ENCODE data around the gene ATP2B2.

The ATP2B2 gene

DNA sequence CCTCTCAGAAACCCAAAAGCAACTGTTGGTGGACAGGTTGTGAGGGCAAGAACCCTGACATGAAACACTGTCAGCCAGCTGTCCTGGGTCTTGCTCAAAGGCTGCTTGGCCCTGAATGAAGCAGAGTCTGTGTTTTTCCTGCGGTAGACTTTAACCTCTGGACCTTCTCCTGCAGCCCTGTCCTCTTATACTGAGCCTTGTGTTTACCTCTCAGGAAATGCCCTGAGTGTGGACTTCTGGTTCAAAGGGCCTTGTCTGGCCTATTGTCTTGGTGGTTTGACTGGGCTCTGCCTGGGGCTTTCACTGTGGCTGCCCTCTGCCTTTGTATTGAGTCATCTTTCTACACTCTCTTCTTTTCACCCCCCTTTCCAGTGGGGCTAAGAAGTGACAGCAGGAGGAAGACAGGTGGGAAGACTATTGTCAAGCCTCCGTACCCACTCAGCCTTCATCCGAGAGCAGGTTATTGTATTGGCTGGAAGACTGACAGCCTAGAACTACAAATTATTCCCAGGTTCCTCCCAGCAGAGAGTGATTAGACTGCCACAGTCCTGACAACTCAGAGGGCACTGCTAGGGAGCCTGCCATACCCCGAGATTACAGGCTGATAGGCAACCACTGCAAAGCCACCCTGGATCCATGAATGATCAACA lies 187.9 kb downstream of the ATP2B2 start:
- WGBS, 2 experiments = 93 to 94% methylated on average over 4 of the region's 4 CpGs
- Histone ChIP-seq H3K27ac (ENCODE audit: insufficient read depth, low read depth, low read length, poor library complexity, severe bottlenecking) (no peak overlapping the region), H3K4me3 (ENCODE audit: insufficient read depth, low read depth, low read length) (no peak overlapping the region), H3K9me3 (ENCODE audit: control insufficient read depth, low read length) (no peaks in the 10 kb centered on the region), H3K27me3 (ENCODE audit: control insufficient read depth, insufficient read depth, low read length, poor library complexity, severe bottlenecking) (no peaks in the 10 kb centered on the region), H3K36me3 (ENCODE audit: control insufficient read depth, insufficient read depth, low read length) (peaks cover 34% of the 10 kb centered on the region), H3K4me1 (ENCODE audit: control insufficient read depth, insufficient read depth, low read length) (no peaks in the 10 kb centered on the region)

DNA sequence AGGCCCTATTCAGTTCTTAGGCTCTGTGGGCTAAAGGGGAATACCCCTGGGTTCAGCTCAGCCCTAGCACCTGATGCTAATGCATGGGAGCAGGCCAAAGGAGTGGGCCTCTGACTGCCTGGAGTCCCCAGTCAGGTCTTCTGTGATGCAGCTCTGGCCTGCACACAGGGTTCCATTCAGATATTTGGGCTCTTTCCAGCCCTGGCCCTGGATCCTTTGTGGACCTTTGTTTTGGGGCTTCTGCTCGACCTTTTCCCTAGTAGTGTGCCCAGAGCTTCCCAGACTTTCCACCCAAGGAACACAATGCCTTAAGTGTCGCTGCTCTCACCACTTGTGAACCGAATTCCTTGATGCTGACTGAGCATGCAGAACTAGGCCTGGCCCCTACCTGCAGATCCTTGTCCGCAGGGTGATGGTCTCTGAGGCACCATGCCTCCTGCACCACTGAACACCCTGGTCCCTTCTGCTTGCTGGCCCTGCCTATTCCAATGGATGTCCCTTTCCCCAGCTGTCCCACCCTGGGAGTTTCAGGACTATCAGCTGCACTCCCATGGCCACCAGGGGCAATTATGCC lies 189.5 kb downstream of the ATP2B2 start:
- H3K36me3 ChIP-seq (ENCODE audit: control insufficient read depth, insufficient read depth, low read length) = peaks cover 37% of the 10 kb centered on the region
- 94% methylated on average over 4 of the region's 4 CpGs for WGBS, 2 experiments

DNA sequence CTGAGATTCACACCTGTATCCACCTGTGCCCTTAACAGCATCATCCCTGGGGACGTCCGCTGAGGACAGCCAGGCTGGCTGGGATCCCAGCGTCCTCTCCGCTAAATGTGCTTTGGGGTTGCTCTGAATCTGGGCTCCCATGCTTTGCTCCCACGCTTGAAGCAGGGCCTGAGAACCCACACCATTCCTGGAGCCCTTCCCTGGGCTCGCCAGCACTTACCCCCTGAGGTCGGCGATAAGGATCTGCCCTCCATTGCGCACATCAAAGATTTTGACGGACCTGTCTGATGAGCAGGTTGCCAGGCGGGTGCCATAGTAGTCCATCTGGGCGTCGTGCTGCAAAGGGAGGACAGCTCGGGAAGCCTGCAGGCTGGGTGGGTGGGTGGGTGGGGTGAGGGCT lies 190.3 kb downstream of the ATP2B2 start:
- Histone ChIP-seq H3K9me3 (ENCODE audit: control insufficient read depth, low read length) (no peaks in the 10 kb centered on the region), H3K27me3 (ENCODE audit: control insufficient read depth, insufficient read depth, low read length, poor library complexity, severe bottlenecking) (no peaks in the 10 kb centered on the region), H3K36me3 (ENCODE audit: control insufficient read depth, insufficient read depth, low read length) (peaks cover 37% of the 10 kb centered on the region), H3K4me1 (ENCODE audit: control insufficient read depth, insufficient read depth, low read length) (no peaks in the 10 kb centered on the region), H3K4me3 (ENCODE audit: insufficient read depth, low read depth, low read length) (no peak overlapping the region), H3K27ac (ENCODE audit: insufficient read depth, low read depth, low read length, poor library complexity, severe bottlenecking) (no peak overlapping the region)
- WGBS, 2 experiments = 94 to 96% methylated on average over 12 to 14 of the region's 14 CpGs

More for the DNA sequence above, 189.5 kb downstream of the ATP2B2 start:
- Histone ChIP-seq H3K4me1 (ENCODE audit: control insufficient read depth, insufficient read depth, low read length) (no peaks in the 10 kb centered on the region), H3K9me3 (ENCODE audit: control insufficient read depth, low read length) (no peaks in the 10 kb centered on the region), H3K27me3 (ENCODE audit: control insufficient read depth, insufficient read depth, low read length, poor library complexity, severe bottlenecking) (no peaks in the 10 kb centered on the region), H3K27ac (ENCODE audit: insufficient read depth, low read depth, low read length, poor library complexity, severe bottlenecking) (no peak overlapping the region), H3K4me3 (ENCODE audit: insufficient read depth, low read depth, low read length) (no peak overlapping the region)

DNA sequence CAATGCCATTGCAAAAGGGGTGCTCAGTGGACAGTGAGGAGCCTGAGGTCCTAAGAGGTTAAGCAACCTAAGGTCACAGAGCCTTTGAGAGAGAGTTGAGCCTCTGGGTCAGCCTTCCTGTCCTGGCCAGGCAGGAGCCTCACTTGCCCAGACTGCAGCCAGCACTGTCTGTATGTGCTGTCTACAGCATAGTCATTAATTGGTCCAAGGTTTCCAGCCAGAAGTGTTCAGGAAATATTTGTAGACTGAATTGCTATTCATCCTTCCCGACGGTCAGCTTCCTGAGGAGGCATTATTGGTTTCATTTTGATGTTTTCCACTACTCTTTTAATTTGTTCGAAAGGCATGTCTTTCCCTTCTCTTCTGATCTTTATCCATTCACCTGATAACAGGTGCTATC lies 192.5 kb downstream of the ATP2B2 start:
- no peaks in the 10 kb centered on the region for H3K27me3 ChIP-seq (ENCODE audit: control insufficient read depth, insufficient read depth, low read length, poor library complexity, severe bottlenecking)
- H3K9me3 ChIP-seq (ENCODE audit: control insufficient read depth, low read length) = no peaks in the 10 kb centered on the region
- no peaks in the 10 kb centered on the region for H3K4me1 ChIP-seq (ENCODE audit: control insufficient read depth, insufficient read depth, low read length)
- H3K36me3 ChIP-seq (ENCODE audit: control insufficient read depth, insufficient read depth, low read length) = peaks cover 36% of the 10 kb centered on the region
- no peak overlapping the region for H3K27ac ChIP-seq (ENCODE audit: insufficient read depth, low read depth, low read length, poor library complexity, severe bottlenecking)
- 92 to 96% methylated on average over 3 of the region's 3 CpGs for WGBS, 2 experiments
- no peak overlapping the region for H3K4me3 ChIP-seq (ENCODE audit: insufficient read depth, low read depth, low read length)

DNA sequence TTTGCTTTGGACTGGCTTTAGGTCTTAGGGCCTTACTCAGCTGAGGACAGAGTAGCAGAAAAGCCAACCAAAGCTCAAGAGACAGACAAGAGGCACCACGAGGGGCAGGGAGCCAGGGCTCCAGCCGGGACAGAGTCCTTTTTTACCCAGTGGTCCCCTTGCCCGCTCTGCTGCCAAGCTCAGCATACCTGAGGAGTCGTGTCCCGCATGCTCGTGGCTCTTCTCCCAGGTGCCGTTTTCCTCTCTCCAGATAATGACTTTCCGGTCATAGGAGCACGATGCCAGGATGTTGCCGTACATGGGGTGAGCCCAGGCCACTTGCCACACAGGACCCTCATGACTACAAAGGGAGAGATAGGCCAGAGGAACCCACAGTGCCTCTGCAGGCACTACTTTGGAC lies 193.0 kb downstream of the ATP2B2 start:
- no peaks in the 10 kb centered on the region for H3K27me3 ChIP-seq (ENCODE audit: control insufficient read depth, insufficient read depth, low read length, poor library complexity, severe bottlenecking)
- H3K9me3 ChIP-seq (ENCODE audit: control insufficient read depth, low read length) = no peaks in the 10 kb centered on the region
- no peak overlapping the region for H3K4me3 ChIP-seq (ENCODE audit: insufficient read depth, low read depth, low read length)
- H3K4me1 ChIP-seq (ENCODE audit: control insufficient read depth, insufficient read depth, low read length) = no peaks in the 10 kb centered on the region
- H3K27ac ChIP-seq (ENCODE audit: insufficient read depth, low read depth, low read length, poor library complexity, severe bottlenecking) = no peak overlapping the region
- 95 to 96% methylated on average over 10 of the region's 10 CpGs for WGBS, 2 experiments
- peaks cover 32% of the 10 kb centered on the region for H3K36me3 ChIP-seq (ENCODE audit: control insufficient read depth, insufficient read depth, low read length)

DNA sequence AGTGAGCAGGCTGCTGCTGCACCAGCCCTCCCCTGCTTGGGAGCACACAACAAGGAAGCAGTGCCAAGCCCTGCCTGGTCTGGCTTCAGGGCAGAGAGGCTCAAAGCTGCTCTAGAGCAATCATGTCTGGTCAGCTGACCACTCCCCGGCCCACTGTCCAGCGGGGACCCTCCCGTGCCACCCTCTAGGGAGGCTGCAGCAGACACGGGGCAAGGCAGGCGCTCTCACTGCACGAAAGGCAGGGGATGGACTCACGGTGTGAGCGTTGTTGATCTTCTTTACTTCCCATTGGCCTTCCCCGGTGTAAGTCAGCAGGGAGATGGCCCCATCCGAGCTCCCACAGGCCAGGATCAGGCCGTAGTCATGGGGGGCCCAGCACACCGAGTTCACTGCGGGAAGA lies 193.7 kb downstream of the ATP2B2 start:
- H3K36me3 ChIP-seq (ENCODE audit: control insufficient read depth, insufficient read depth, low read length) = peaks cover 30% of the 10 kb centered on the region
- WGBS, 2 experiments = 94 to 95% methylated on average over 13 of the region's 13 CpGs
- H3K9me3 ChIP-seq (ENCODE audit: control insufficient read depth, low read length) = no peaks in the 10 kb centered on the region
- H3K4me1 ChIP-seq (ENCODE audit: control insufficient read depth, insufficient read depth, low read length) = no peaks in the 10 kb centered on the region
- H3K4me3 ChIP-seq (ENCODE audit: insufficient read depth, low read depth, low read length) = no peak overlapping the region
- H3K27me3 ChIP-seq (ENCODE audit: control insufficient read depth, insufficient read depth, low read length, poor library complexity, severe bottlenecking) = no peaks in the 10 kb centered on the region
- H3K27ac ChIP-seq (ENCODE audit: insufficient read depth, low read depth, low read length, poor library complexity, severe bottlenecking) = no peak overlapping the region

DNA sequence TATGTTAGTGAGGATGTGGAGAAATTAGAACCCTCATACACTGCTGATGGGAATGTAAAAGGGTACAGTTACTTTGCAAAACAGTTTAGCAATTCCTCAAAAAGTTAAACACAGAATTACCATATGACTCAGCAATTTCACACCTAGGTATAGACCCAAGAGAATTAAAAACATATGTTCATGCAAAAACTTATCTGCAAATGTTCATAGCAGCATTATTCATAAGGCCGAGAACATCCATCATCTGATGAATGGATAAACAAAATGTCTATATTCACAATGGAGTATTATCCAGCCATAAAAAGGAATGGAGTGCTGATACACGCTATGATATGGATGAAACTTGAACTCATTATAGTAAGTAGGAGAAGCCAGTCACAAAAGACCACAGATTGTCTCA lies 194.8 kb downstream of the ATP2B2 start:
- Histone ChIP-seq H3K4me3 (ENCODE audit: insufficient read depth, low read depth, low read length) (no peak overlapping the region), H3K9me3 (ENCODE audit: control insufficient read depth, low read length) (no peaks in the 10 kb centered on the region), H3K27me3 (ENCODE audit: control insufficient read depth, insufficient read depth, low read length, poor library complexity, severe bottlenecking) (no peaks in the 10 kb centered on the region), H3K4me1 (ENCODE audit: control insufficient read depth, insufficient read depth, low read length) (no peaks in the 10 kb centered on the region), H3K27ac (ENCODE audit: insufficient read depth, low read depth, low read length, poor library complexity, severe bottlenecking) (no peak overlapping the region), H3K36me3 (ENCODE audit: control insufficient read depth, insufficient read depth, low read length) (peaks cover 26% of the 10 kb centered on the region)
- WGBS, 2 experiments = 100% methylated on average over 1 to 2 of the region's 2 CpGs

DNA sequence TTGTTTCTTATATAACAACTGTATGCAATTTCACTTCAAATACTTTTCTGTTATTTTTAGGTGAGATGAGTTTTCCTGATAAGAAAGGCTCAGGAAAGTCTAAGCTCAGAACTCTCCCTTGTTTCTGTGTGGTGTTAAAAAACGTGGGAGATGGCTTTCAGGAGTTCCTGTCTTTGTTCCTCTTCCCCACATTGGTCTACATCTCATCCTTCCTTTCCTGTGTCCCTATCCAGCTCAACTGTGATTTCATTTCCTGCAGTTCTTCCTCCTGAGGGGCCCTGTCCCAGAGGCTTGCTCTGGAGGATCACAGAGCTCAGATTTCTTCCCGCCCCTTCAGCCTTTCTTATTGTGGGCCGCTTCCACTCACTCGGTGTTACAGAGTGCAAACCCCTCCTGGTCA lies 195.7 kb downstream of the ATP2B2 start:
- H3K9me3 ChIP-seq (ENCODE audit: control insufficient read depth, low read length) = no peaks in the 10 kb centered on the region
- 74 to 75% methylated on average over 4 of the region's 4 CpGs for WGBS, 2 experiments
- H3K27me3 ChIP-seq (ENCODE audit: control insufficient read depth, insufficient read depth, low read length, poor library complexity, severe bottlenecking) = no peaks in the 10 kb centered on the region
- H3K4me3 ChIP-seq (ENCODE audit: insufficient read depth, low read depth, low read length) = no peak overlapping the region
- peaks cover 30% of the 10 kb centered on the region for H3K36me3 ChIP-seq (ENCODE audit: control insufficient read depth, insufficient read depth, low read length)
- H3K27ac ChIP-seq (ENCODE audit: insufficient read depth, low read depth, low read length, poor library complexity, severe bottlenecking) = no peak overlapping the region
- no peaks in the 10 kb centered on the region for H3K4me1 ChIP-seq (ENCODE audit: control insufficient read depth, insufficient read depth, low read length)

DNA sequence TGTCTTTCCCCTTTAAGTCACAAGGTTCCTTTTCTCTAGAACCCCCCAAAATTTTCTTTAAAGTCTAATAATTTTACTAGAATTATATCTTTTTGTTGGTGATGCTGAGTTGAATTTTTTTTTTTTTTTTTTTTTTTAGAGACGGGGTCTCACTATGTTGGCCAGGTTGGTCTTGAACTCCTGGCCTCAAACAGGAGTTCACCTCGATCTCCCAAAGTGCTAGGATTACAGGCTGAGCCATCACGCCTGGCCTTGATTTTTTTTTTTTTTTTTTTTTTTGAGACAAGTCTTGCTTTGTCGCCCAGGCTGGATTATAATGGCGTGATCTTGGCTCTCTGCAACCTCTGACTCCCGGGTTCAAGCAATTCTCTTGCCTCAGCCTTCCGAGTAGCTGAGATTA lies 196.7 kb downstream of the ATP2B2 start:
- no peaks in the 10 kb centered on the region for H3K9me3 ChIP-seq (ENCODE audit: control insufficient read depth, low read length)
- no peak overlapping the region for H3K27ac ChIP-seq (ENCODE audit: insufficient read depth, low read depth, low read length, poor library complexity, severe bottlenecking)
- no peaks in the 10 kb centered on the region for H3K27me3 ChIP-seq (ENCODE audit: control insufficient read depth, insufficient read depth, low read length, poor library complexity, severe bottlenecking)
- H3K4me3 ChIP-seq (ENCODE audit: insufficient read depth, low read depth, low read length) = no peak overlapping the region
- no peaks in the 10 kb centered on the region for H3K4me1 ChIP-seq (ENCODE audit: control insufficient read depth, insufficient read depth, low read length)
- WGBS, 2 experiments = 93 to 96% methylated on average over 7 of the region's 7 CpGs
- H3K36me3 ChIP-seq (ENCODE audit: control insufficient read depth, insufficient read depth, low read length) = peaks cover 35% of the 10 kb centered on the region

DNA sequence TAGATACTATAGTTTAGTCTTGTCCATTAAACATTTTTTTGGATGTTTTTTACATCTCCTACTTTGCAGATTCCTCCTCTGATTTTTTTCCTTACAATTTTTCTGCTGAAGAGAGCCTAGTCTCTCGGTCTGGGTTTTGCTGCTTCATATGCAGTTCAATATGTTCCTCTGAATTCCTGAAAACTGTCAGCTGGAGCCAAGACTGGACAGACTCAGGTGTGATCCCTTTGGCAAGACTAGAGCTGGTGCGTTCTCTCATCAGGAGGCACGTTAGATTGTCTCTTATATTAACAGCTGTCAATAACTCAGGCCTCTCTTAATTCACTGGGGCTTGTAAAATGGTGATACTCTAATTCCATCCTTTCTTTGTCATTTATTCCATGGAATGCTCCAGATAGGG lies 199.2 kb downstream of the ATP2B2 start:
- no peak overlapping the region for H3K4me3 ChIP-seq (ENCODE audit: insufficient read depth, low read depth, low read length)
- 95 to 98% methylated on average over 3 of the region's 3 CpGs for WGBS, 2 experiments
- no peaks in the 10 kb centered on the region for H3K9me3 ChIP-seq (ENCODE audit: control insufficient read depth, low read length)
- H3K36me3 ChIP-seq (ENCODE audit: control insufficient read depth, insufficient read depth, low read length) = peaks cover 36% of the 10 kb centered on the region
- no peaks in the 10 kb centered on the region for H3K4me1 ChIP-seq (ENCODE audit: control insufficient read depth, insufficient read depth, low read length)
- H3K27ac ChIP-seq (ENCODE audit: insufficient read depth, low read depth, low read length, poor library complexity, severe bottlenecking) = no peak overlapping the region
- H3K27me3 ChIP-seq (ENCODE audit: control insufficient read depth, insufficient read depth, low read length, poor library complexity, severe bottlenecking) = no peaks in the 10 kb centered on the region

Data from ectodermal cell (in vitro differentiated cells).